DOHH2 (cell line): ENCODE data around the gene LRRN2.

Experiments
- H3F3A ChIP-seq: fragments of 200-600 bp; sonication (generic), shearing (Covaris generic); 2 replicates; pipeline ENCODE4 v1.6.0; 2016; ENCODE audit warnings: antibody characterized with exemption, mild to moderate bottlenecking; ENCODE audit not compliant: control insufficient read depth, insufficient read depth
- H3K27ac ChIP-seq: fragments of 200-600 bp; sonication (generic); 2 replicates; pipeline ENCODE4 v1.5.1; 2014; ENCODE audit warnings: low read depth, mild to moderate bottlenecking, low read length, moderate library complexity
- H3K27me3 ChIP-seq: fragments of 200-600 bp; sonication (generic); 2 replicates; pipeline ENCODE4 v1.6.1; 2014; ENCODE audit warnings: mild to moderate bottlenecking, low read length, mixed read lengths; ENCODE audit not compliant: control insufficient read depth
- H3K36me3 ChIP-seq: fragments of 200-600 bp; sonication (generic); 2 replicates; pipeline ENCODE4 v1.6.1; 2014; ENCODE audit warnings: mild to moderate bottlenecking, low read length, moderate library complexity, mixed read lengths; ENCODE audit not compliant: control insufficient read depth
- H3K4me1 ChIP-seq: fragments of 200-600 bp; sonication (generic); 2 replicates; pipeline ENCODE4 v1.6.1; 2014; ENCODE audit warnings: mild to moderate bottlenecking, low read length, mixed read lengths; ENCODE audit not compliant: control insufficient read depth
- H3K4me2 ChIP-seq: fragments of 200-600 bp; sonication (generic); 2 replicates; pipeline ENCODE4 v1.6.0; 2014; ENCODE audit warnings: mild to moderate bottlenecking, low read length, moderate library complexity
- H3K4me3 ChIP-seq: fragments of 200-600 bp; sonication (generic); 2 replicates; pipeline ENCODE4 v1.5.1; 2014; ENCODE audit warnings: mild to moderate bottlenecking, low read length, mixed read lengths
- H3K79me2 ChIP-seq: fragments of 200-600 bp; sonication (generic); 2 replicates; pipeline ENCODE4 v1.6.1; 2014; ENCODE audit warnings: mild to moderate bottlenecking, low read length, mixed read lengths; ENCODE audit not compliant: control insufficient read depth
- H3K9me2 ChIP-seq: fragments of 200-600 bp; sonication (generic); replicated peaks from 2 replicates; pipeline ENCODE4 v1.6.1; 2014; ENCODE audit warnings: mild to moderate bottlenecking, low read length, mixed read lengths; ENCODE audit not compliant: control insufficient read depth
- H3K9me3 ChIP-seq: fragments of 200-600 bp; sonication (generic); 2 replicates; pipeline ENCODE4 v1.6.1; 2014; ENCODE audit warnings: antibody characterized with exemption, low read length, mixed read lengths; ENCODE audit not compliant: control insufficient read depth, insufficient read depth
- H4K20me1 ChIP-seq: fragments of 200-600 bp; sonication (generic); 2 replicates; pipeline ENCODE4 v1.6.0; 2014; ENCODE audit warnings: low read depth, mild to moderate bottlenecking, antibody characterized with exemption, low read length, moderate library complexity; ENCODE audit not compliant: control insufficient read depth, insufficient read depth
- EZH2phosphoT487 ChIP-seq: fragments of 200-600 bp; sonication (generic); IDR thresholded peaks from 2 replicates; pipeline ENCODE4 v1.6.1; 2017; ENCODE audit warnings: borderline replicate concordance, mild to moderate bottlenecking, antibody characterized with exemption, low read length, moderate library complexity, mixed read lengths
- TF ChIP-seq, protein P1 (sequence below): fragments of 200-600 bp; sonication (generic); IDR thresholded peaks from one replicate; pipeline ENCODE4 v1.5.1; 2014; ENCODE audit warnings: antibody characterized with exemption, mild to moderate bottlenecking, low read depth, low read length; ENCODE audit not compliant: poor library complexity, severe bottlenecking

The LRRN2 gene

DNA sequence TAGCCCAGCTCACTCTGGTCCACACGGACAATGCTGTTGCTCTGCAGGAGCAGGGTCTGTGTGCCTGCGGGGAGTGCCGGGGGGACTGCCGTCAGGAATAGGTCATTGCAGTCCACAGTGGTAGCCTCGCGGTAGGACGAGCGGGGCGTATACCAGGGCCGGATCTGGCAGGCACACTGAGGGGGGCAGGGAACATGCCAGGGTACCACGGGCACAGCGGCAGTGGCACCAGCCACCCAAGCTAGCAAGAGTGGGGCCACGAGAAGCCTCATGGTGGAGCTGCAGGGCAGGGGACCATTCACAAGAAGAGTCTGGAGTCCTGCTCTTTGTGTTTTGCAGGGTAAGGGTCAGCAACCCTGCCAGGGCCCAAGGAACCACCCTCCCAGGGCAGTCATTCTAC lies 65.8 kb downstream of the LRRN2 start:
- TF ChIP-seq, protein P1, sequence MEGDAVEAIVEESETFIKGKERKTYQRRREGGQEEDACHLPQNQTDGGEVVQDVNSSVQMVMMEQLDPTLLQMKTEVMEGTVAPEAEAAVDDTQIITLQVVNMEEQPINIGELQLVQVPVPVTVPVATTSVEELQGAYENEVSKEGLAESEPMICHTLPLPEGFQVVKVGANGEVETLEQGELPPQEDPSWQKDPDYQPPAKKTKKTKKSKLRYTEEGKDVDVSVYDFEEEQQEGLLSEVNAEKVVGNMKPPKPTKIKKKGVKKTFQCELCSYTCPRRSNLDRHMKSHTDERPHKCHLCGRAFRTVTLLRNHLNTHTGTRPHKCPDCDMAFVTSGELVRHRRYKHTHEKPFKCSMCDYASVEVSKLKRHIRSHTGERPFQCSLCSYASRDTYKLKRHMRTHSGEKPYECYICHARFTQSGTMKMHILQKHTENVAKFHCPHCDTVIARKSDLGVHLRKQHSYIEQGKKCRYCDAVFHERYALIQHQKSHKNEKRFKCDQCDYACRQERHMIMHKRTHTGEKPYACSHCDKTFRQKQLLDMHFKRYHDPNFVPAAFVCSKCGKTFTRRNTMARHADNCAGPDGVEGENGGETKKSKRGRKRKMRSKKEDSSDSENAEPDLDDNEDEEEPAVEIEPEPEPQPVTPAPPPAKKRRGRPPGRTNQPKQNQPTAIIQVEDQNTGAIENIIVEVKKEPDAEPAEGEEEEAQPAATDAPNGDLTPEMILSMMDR: peak; percentile 26
- no peak for TF ChIP-seq EZH2phosphoT487
- peaks cover 4% of the 10 kb centered on the region; the same call in 1 of the 2 replicates for H4K20me1 ChIP-seq
- no peaks in the 10 kb centered on the region for H3K36me3 ChIP-seq

DNA sequence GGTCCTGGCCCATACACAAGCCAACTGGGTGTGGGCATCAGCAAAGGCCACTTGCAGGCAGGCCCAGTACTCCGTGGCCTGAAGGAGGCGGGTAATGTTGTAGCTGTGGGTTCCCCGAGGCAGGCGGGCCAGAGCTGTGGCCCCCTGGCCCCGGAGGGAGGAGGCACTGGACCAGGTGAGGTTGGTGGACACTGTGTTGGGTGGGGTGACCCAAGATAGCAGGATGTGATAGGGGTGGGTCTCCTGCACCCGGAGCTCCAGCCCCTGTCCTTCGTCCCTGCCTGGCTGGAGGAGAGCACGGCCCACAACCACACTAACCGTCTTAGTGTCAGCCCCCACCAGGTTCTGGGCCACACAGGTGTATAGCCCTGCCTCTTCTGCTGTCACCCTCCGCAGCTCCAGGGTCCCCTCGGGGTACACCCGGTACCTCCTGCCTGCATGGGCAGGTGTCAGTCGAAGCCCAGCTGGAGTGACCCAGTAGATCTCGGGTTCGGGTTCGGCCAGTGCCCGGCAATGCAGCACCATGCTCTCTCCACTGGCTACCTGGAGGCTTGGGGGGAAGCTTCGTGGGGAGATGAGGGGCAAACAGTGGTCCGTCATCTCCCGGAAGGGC lies 67.3 kb downstream of the LRRN2 start:
- H3K4me1 ChIP-seq: no peaks in the 10 kb centered on the region
- peaks cover 4% of the 10 kb centered on the region; the same call in 1 of the 2 replicates for H4K20me1 ChIP-seq
- no peaks in the 10 kb centered on the region for H3K79me2 ChIP-seq
- no peaks in the 10 kb centered on the region for H3K9me2 ChIP-seq
- no peak overlapping the region for H3K4me2 ChIP-seq
- no peak overlapping the region for H3K4me3 ChIP-seq
- no peaks in the 10 kb centered on the region for H3K9me3 ChIP-seq
- TF ChIP-seq EZH2phosphoT487: no peak
- TF ChIP-seq, protein P1: no peak
- no peaks in the 10 kb centered on the region for H3F3A ChIP-seq
- H3K27ac ChIP-seq: no peak overlapping the region
- H3K27me3 ChIP-seq: peaks cover 29% of the 10 kb centered on the region
- H3K36me3 ChIP-seq: no peaks in the 10 kb centered on the region

More for the DNA sequence above, 65.8 kb downstream of the LRRN2 start:
- Histone ChIP-seq H3K9me2 (no peaks in the 10 kb centered on the region), H3K4me3 (no peak overlapping the region), H3K27me3 (peaks cover 20% of the 10 kb centered on the region), H3K4me2 (no peak overlapping the region), H3K79me2 (no peaks in the 10 kb centered on the region), H3F3A (no peaks in the 10 kb centered on the region), H3K4me1 (no peaks in the 10 kb centered on the region), H3K9me3 (no peaks in the 10 kb centered on the region), H3K27ac (no peak overlapping the region)

DNA sequence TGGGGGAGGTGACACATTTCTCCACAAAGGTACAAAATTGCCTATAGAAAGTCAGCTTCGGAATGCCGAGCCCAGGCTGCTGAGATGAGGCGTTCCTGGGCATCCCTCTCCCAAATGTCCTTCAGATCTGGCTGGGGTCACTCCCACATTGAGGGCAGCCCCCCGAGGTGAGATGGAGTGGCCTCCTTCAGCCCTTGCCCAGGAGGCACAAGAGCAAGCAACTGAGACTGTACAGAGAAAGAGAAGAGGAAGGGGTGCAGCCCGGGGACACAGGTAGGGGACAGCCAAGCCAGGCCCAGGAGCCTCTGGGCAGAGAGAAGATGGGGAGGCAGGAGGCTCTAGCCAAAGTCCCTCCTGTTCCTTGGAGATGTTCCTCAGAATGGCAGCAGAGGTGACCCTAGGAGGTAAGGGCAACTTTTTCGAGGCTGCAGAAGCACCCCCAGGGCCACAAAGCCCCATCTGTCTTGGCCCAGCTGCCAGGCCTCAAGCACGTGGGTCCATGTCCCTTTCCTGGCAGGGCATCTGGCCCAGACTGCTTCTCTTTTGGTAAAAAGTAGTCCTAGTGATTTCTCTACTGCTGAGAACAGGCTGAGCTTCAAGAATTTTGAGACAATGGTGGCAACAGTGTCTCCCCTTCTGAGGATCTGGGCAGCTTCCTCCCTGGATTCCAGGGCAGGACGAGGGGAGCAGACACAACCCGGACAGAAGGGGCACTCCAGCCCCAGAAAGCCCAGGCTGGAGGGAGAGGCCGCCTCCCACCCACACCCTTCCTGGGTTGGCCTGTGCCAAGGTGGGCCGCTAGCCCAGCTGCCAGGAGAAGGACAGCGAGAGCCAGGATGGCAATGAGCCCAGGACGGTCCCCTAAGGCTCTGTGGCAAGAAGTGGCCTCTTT lies 68.0 kb downstream of the LRRN2 start:
- Histone ChIP-seq H3K9me2 (no peaks in the 10 kb centered on the region), H3F3A (no peaks in the 10 kb centered on the region), H3K36me3 (no peaks in the 10 kb centered on the region), H3K4me2 (no peak overlapping the region), H3K4me3 (no peak overlapping the region), H3K79me2 (no peaks in the 10 kb centered on the region), H3K27ac (no peak overlapping the region), H3K27me3 (peaks cover 33% of the 10 kb centered on the region), H3K9me3 (no peaks in the 10 kb centered on the region), H3K4me1 (0 out of 2 replicates have a peak, but pooled peaks cover 3% of the 10 kb centered on the region), H4K20me1 (peaks cover 4% of the 10 kb centered on the region; the same call in 1 of the 2 replicates)
- TF ChIP-seq EZH2phosphoT487: no peak
- TF ChIP-seq, protein P1: no peak
